GM13976 (cell line): ENCODE data around the gene CEP95.

Experiments
- DNase-seq: peaks from one replicate; pipeline ENCODE4 v3.0.0; 2012; ENCODE audit warnings: low spot score
- in situ Hi-C: fragments of 300-500 bp; cut with MboI; formaldehyde crosslinking; loops from one replicate; pipeline ENCODE4 v1.12.0; 2022; ENCODE audit warnings: low sequenced_read_pairs, mixed read lengths, inconsistent platforms; ENCODE audit not compliant: unreplicated experiment
- TF ChIP-seq, protein P1 (sequence below): IDR thresholded peaks from 2 replicates; pipeline ENCODE4 v1.5.1; 2012; ENCODE audit warnings: borderline replicate concordance, mild to moderate bottlenecking; ENCODE audit not compliant: insufficient read depth; ENCODE audit errors: extremely low read depth, missing control alignments, control extremely low read depth

The CEP95 gene

DNA sequence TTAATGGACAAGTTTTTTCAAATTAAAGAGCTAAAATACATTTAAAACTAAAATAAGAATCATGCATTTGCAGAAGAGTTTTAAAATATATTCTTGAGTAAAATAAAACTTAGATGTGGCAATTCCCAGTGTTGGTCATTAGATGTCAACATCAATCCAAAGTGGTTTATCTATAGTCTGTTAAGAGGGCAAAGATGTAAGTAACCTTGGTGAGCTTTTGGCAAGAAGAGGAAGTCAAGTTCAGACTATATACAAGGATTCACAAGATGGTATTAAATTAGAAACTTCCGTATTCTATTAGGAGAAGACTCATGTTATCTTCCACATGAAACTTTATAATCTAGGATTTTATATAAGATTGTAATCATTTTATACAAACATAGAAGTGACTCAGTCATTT, 73.1 kb downstream of the CEP95 start:
- DNase-seq: no peak
- in situ Hi-C loops: no loop called here
- TF ChIP-seq, protein P1, sequence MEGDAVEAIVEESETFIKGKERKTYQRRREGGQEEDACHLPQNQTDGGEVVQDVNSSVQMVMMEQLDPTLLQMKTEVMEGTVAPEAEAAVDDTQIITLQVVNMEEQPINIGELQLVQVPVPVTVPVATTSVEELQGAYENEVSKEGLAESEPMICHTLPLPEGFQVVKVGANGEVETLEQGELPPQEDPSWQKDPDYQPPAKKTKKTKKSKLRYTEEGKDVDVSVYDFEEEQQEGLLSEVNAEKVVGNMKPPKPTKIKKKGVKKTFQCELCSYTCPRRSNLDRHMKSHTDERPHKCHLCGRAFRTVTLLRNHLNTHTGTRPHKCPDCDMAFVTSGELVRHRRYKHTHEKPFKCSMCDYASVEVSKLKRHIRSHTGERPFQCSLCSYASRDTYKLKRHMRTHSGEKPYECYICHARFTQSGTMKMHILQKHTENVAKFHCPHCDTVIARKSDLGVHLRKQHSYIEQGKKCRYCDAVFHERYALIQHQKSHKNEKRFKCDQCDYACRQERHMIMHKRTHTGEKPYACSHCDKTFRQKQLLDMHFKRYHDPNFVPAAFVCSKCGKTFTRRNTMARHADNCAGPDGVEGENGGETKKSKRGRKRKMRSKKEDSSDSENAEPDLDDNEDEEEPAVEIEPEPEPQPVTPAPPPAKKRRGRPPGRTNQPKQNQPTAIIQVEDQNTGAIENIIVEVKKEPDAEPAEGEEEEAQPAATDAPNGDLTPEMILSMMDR: no peak

DNA sequence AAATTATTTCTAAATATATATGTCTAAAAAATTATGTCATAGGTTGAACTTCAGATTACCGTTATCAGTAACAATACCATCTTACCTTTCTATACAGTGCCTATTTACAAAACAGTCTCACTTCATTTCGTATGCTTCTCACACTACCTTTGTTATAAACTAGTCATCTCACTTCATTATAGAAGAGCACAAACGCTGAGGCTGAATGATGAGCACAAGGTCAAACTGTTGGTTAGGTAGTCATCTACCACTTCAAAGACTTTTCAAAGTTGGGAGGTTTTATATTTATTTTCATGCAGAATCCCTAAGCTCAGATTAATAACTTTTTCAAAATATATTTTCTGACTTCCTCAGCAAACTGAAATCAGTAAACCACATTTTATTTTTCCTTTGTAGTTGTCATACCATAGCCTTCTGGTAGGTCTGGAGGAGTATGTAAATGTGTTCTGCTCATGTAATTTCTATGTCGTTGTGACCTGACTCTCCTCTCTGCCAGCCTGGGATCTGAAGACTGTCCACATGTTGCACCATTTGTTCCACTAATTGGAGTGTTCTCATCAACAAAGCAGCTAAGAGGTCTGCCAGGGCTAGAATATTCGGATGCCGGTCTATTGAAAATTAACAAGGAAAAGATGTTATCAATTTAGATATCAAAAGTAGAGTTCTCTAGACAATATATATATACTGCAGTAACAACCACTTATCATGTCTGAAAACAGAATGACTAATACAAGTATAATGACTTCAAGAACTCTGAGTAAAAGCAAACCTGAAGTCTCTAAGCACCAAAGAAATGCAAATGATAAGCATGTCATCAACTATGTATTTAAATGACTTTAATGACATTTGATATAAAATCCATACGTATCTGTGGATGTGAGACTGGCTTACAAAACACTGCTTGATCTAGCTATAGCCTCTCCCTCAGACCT, 73.9 kb downstream of the CEP95 start:
- DNase-seq: no peak
- TF ChIP-seq, protein P1: no peak
- in situ Hi-C loops: no loop called here

DNA sequence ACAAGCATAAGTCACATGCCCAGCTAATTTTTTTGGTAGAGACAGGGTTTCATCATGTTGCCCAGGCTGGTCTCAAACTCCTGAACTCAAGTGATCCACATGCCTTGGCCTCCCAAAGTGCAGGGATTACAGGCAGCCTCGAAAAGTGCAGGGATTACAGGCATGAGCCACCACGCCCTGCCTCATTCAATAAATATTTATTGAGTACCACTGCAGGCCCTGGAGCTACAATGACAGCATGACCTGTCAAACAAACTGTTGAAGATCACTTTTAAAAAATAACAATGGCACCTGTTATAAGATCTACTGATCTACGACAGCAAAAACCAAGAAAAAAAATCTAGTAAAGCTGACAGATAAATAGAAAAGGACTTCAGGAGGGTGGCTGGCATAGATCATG, 76.3 kb downstream of the CEP95 start:
- no peak for DNase-seq
- TF ChIP-seq, protein P1: no peak
- in situ Hi-C loops: no loop called here

DNA sequence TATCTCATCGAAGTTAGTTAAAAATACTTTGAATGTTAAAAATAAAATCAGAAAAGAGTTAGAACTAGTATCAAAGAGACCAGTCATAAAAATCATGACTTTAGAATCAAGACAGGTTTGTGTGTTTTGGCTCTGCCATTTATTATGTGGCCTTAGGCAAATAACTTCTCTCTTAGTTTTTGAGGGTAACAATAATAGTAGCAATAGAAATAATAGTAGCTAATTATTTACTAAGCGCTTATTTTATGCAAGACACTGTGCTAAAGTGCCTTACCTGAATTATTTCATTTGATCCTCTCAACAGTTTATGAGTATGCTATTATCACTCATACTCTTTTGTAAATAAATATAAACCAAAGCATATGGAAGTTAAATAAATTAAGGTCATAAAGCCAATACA, 78.4 kb downstream of the CEP95 start:
- TF ChIP-seq, protein P1: no peak
- DNase-seq: no peak
- in situ Hi-C loops: no loop called here
